Activated CD4-positive, alpha-beta T cell treated with anti-CD3 and anti-CD28 coated beads for 36 hours (primary cell): ENCODE data around the gene ITIH3. TPM values are rescaled to one million over a fixed set of nuclear protein-coding genes. Genes with fewer than 3 reads are reported as not detected.

Experiments used
- ATAC-seq: fragments of 200-7000 bp; cut with Tn5 transposase; one replicate; pipeline ENCODE4 v1.10.0; 2021; ENCODE audit warnings: mild to moderate bottlenecking, moderate library complexity
- CTCF ChIA-PET: fragments of 350-600 bp; sonication (Branson Sonifier 250); formaldehyde crosslinking; loops from one replicate; lab custom pipeline; 2021; ENCODE audit warnings: antibody characterized with exemption; lab: Charles Lee
- POLR2A ChIA-PET: fragments of 350-600 bp; sonication (Branson Sonifier 250); formaldehyde crosslinking; loops from one replicate; lab custom pipeline; 2021; ENCODE audit warnings: antibody characterized with exemption, inconsistent platforms; lab: Charles Lee
- DNase-seq: peaks from one replicate; pipeline ENCODE4 v3.0.0-alpha.2; 2020
- H3K27ac Mint-ChIP-seq: one replicate; pipeline ENCODE4 v1.8.0; 2021; ENCODE audit warnings: mixed read lengths
- H3K27me3 Mint-ChIP-seq: one replicate; pipeline ENCODE4 v1.8.0; 2021; ENCODE audit warnings: mixed read lengths
- H3K36me3 Mint-ChIP-seq: one replicate; pipeline ENCODE4 v1.8.0; 2021; ENCODE audit warnings: low read depth, mixed read lengths
- H3K4me1 Mint-ChIP-seq: one replicate; pipeline ENCODE4 v1.8.0; 2021; ENCODE audit warnings: mixed read lengths
- H3K4me3 Mint-ChIP-seq: one replicate; pipeline ENCODE4 v1.8.0; 2021; ENCODE audit warnings: mild to moderate bottlenecking, moderate library complexity, mixed read lengths
- H3K9me3 Mint-ChIP-seq: one replicate; pipeline ENCODE4 v1.8.0; 2021; ENCODE audit warnings: low read depth, mixed read lengths
- intact Hi-C, 2 experiments: fragments of 100-400 bp; cut with DNase I in 1 of 2; cut with micrococcal nuclease in 1 of 2; formaldehyde crosslinking; loops; one replicate each; pipeline versions ENCODE4 v1.14.2 to v1.15.1; 2022 to 2024; cut with DNase I, micrococcal nuclease
- total RNA-seq, 2 experiments: library from RNA; stranded (reverse); gene quantifications; one replicate each; pipeline ENCODE4 v1.2.3, GENCODE V29; 2021

Gene ITIH3
- total RNA-seq, 2 experiments from 2014 or later, result not detected

DNA sequence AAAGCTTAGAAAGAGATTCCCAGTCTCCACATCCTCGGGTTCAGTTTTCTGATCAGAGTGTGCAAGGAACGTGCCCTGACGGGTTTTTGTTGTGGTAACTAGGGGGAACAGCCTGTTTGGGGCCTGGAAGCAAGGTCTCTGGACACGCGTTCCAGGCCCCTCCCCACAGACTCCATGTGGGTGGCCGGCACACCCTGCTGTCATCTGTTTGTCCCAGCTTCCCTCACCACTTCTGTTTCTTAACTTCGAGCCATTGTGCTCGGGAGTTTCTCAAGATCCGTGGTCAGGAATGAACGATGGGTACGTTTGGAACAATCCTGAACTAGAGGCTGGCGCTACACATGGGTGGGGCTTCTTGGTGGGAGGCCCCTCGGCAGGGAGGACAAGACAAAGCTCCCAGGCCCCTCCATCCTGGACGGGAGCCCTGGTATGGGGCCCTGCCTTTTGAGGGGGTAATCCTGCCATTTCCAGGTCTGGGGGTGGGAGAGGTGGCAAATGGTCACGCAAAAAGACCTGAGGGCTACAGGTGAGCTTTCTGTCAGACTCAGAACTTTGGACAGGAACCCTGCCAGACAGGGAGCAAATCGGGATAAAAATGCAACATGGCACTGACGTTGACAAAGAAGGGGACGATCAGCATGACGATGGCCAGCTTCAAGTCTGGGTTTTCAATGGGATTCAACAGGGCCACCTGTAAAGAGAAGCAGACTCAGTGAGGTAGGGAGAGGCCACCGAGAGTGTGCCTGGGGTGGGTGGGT, 48.7 kb downstream of the ITIH3 start:
- intact Hi-C loops, result no loop called here
- H3K27me3 Mint-ChIP-seq, result no peaks in the 10 kb centered on the region
- CTCF ChIA-PET, result interaction anchor here (0.6 to 2.2 kb wide), 6 partner anchors 9 to 376 kb away, joined by 3 to 7 read pairs (median 5); no protein-coding TSS in a partner anchor
- no peak for DNase-seq
- no peak overlapping the region for H3K4me3 Mint-ChIP-seq
- H3K9me3 Mint-ChIP-seq, result no peaks in the 10 kb centered on the region
- no peak for ATAC-seq
- H3K27ac Mint-ChIP-seq, result no peak overlapping the region
- H3K36me3 Mint-ChIP-seq, result peaks cover 2% of the 10 kb centered on the region
- H3K4me1 Mint-ChIP-seq, result peaks cover 22% of the 10 kb centered on the region
- POLR2A ChIA-PET, result interaction anchor here (0.6 kb wide), 1 partner anchor 71 kb away, joined by 3 read pairs; no protein-coding TSS in a partner anchor

DNA sequence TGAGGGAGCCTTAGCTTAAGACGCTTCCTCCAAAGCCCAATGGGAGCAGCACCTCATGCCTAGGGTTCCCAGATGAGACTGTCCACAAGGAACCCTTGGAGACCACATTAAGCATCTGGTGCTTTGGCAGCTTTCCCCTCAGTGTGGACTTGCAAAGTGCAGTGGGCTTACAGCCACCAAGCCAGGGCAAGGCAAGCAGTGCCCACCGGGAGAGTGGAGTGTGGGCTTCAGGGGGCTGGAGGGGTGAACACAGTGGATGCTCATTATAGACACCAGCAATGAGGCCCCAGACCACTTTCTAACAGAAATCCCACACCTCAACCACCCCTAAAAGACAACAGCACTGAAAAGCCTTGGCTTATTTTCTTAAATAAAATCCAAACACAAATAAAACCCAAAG, 49.3 kb downstream of the ITIH3 start:
- intact Hi-C loops, result loop anchor here in 1 of 2 experiments (2.0 kb wide), 1 partner anchor 53 kb away; the partner anchor contains the start of gene STIMATE
- Mint-ChIP-seq H3K9me3 (no peaks in the 10 kb centered on the region), H3K36me3 (peaks cover 4% of the 10 kb centered on the region), H3K27me3 (no peaks in the 10 kb centered on the region), H3K27ac (no peak overlapping the region), H3K4me3 (no peak overlapping the region), H3K4me1 (peaks cover 16% of the 10 kb centered on the region)
- ChIA-PET POLR2A (interaction anchor here (0.6 kb wide), 1 partner anchor 71 kb away, joined by 3 read pairs; no protein-coding TSS in a partner anchor), CTCF (interaction anchor here (0.6 to 2.2 kb wide), 6 partner anchors 9 to 94 kb away, joined by 3 to 7 read pairs (median 5); no protein-coding TSS in a partner anchor)
- DNase-seq (no peak), ATAC-seq (no peak)

DNA sequence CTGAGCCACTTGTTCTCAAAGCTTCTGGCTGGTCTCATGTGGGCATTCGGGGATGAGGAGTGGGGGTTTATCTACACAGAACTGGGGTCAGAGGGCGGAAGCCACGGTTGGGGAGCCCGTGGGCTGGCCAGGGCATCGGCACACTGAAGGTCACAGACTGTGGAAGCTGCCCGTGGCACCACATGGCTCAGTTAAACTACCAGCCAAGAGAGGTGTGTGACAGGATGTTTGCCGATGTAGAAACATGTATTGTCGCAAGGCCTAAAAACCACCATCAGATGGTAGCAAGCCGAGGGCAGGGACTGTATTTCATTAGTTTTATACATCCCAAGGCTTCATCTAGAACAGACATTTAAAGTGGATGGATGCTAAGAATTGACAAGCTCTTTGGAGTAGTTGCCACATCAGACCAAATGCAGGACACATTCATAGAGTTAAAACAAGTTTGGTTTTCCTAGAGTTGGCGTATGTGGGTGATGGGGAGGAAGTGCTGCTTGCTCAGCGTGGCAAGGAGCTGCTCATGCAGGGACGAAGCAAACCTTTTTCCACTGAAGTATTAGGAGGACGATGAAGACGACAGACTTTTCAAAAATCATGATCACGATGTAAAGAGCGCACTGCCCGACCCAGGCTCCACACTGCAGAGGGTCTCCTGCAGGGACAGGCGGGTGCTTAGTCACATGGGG, 49.8 kb downstream of the ITIH3 start:
- DNase-seq (no peak), ATAC-seq (no peak)
- Mint-ChIP-seq H3K27ac (no peak overlapping the region), H3K4me3 (no peak overlapping the region), H3K27me3 (no peaks in the 10 kb centered on the region), H3K36me3 (peaks cover 5% of the 10 kb centered on the region), H3K9me3 (no peaks in the 10 kb centered on the region), H3K4me1 (peaks cover 13% of the 10 kb centered on the region)
- POLR2A ChIA-PET, result no interaction called here
- CTCF ChIA-PET, result interaction anchor here (0.6 to 2.2 kb wide), 10 partner anchors 8 to 227 kb away, joined by 3 to 9 read pairs (median 4); no protein-coding TSS in a partner anchor
- intact Hi-C loops, result loop anchor here in 1 of 2 experiments (2.0 kb wide), 1 partner anchor 52 kb away; the partner anchor contains the start of gene STIMATE

DNA sequence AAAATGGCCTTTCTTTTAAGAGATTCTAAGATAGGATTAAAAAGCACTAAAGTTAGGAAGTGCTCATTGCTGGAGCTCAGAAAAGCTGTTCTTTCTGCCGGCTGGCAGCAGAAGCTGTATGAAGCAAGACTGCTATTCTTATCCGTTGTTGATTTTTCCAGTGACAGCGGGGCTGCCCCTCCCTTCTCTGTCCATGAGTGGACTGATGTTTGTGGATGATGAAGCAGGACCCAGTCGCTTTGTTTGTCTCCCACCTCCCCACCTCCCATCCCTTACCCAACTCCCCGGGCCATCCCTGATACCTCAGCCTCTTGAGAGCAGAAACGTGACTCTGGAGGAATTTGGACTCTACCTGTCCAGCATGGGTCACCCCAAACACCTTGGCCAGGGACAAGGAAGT, 50.6 kb downstream of the ITIH3 start:
- intact Hi-C loops, result loop anchor here in 1 of 2 experiments (2.0 kb wide), 1 partner anchor 52 kb away; the partner anchor contains the start of gene STIMATE
- ATAC-seq (no peak), DNase-seq (no peak)
- ChIA-PET CTCF (interaction anchor here (0.7 to 2.2 kb wide), 8 partner anchors 8 to 226 kb away, joined by 3 to 9 read pairs (median 5); no protein-coding TSS in a partner anchor), POLR2A (no interaction called here)
- H3K9me3 Mint-ChIP-seq, result no peaks in the 10 kb centered on the region
- peaks cover 3% of the 10 kb centered on the region for H3K36me3 Mint-ChIP-seq
- H3K4me1 Mint-ChIP-seq, result peaks cover 7% of the 10 kb centered on the region
- no peak overlapping the region for H3K27ac Mint-ChIP-seq
- H3K27me3 Mint-ChIP-seq, result no peaks in the 10 kb centered on the region
- H3K4me3 Mint-ChIP-seq, result no peak overlapping the region

DNA sequence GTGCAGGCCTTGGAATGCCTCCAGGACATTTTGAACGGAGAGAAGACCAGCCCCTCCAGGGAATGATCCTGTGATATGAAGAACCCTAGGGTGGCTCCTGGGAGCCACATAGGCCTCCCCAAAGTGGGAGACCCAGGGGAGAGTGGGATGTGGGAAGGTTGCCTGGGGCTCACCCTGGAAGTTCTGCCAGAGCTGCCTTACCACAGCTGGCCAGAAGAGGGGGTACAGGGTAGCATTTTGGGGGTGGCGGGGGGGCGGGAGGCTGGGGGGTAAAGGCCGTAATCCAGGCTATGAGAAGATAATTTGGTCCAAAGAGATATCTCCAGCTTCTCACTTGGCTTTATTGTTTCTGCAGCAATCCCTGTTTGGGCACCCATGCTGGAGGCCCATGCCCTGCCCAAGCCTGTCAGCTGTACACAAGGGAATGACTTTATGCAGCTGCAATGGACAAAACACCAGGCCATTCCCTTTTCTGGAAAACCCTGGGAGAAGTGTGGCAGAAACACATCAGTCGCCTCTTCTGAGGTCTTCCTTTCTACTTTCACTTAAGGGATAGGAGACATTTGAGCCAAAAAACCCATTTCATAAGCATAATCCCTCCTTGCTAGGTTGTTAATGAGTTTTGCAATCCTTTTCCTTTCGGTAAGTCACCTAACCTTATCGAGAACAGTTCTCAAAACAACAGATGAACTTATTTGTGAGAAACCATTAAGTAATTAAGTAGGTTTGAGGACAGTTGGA, 51.3 kb downstream of the ITIH3 start:
- peak; percentile 50 for DNase-seq
- H3K9me3 Mint-ChIP-seq, result no peaks in the 10 kb centered on the region
- peaks cover 7% of the 10 kb centered on the region for H3K4me1 Mint-ChIP-seq
- no peak for ATAC-seq
- ChIA-PET CTCF (interaction anchor here (1.4 to 3.5 kb wide), 7 partner anchors 9 to 226 kb away, joined by 3 to 10 read pairs (median 6); no protein-coding TSS in a partner anchor), POLR2A (no interaction called here)
- peaks cover 2% of the 10 kb centered on the region for H3K36me3 Mint-ChIP-seq
- no peak overlapping the region for H3K27ac Mint-ChIP-seq
- H3K27me3 Mint-ChIP-seq, result no peaks in the 10 kb centered on the region
- H3K4me3 Mint-ChIP-seq, result no peak overlapping the region
- intact Hi-C loops, result loop anchor here in 1 of 2 experiments (2.0 kb wide), 1 partner anchor 51 kb away; the partner anchor contains the start of gene STIMATE

DNA sequence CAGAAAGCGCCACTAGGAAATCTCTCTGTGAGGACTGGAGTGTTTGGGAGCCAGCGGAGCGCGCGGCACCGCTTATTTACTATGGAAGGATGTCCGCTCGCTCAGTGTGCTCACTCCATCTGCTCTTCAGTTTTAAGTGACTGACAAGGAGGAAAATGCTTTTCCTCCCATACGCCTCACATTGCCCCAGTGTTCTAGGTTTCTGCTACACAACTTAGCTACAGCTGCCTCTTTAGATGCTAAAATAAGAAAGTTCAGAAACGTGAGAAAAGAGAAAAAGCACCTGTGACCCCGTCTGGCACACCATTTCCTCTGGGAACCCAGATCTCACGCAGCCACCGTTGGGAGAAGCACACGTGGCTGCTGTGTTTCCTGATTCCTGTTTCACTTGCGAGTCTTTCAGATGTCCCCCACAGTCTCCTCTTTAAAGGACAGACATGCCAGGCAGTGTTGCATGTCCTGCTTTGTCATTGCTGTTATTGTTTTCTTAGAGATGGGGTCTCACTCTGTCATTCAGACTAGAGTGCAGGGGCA, 51.9 kb downstream of the ITIH3 start:
- Mint-ChIP-seq H3K4me3 (no peak overlapping the region), H3K4me1 (peaks cover 7% of the 10 kb centered on the region), H3K27ac (no peak overlapping the region), H3K27me3 (no peaks in the 10 kb centered on the region), H3K36me3 (peaks cover 2% of the 10 kb centered on the region), H3K9me3 (no peaks in the 10 kb centered on the region)
- CTCF ChIA-PET, result interaction anchor here (1.4 to 3.5 kb wide), 4 partner anchors 9 to 225 kb away, joined by 3 to 10 read pairs (median 6); no protein-coding TSS in a partner anchor
- intact Hi-C loops, result no loop called here
- DNase-seq (no peak), ATAC-seq (no peak)
- POLR2A ChIA-PET, result no interaction called here

DNA sequence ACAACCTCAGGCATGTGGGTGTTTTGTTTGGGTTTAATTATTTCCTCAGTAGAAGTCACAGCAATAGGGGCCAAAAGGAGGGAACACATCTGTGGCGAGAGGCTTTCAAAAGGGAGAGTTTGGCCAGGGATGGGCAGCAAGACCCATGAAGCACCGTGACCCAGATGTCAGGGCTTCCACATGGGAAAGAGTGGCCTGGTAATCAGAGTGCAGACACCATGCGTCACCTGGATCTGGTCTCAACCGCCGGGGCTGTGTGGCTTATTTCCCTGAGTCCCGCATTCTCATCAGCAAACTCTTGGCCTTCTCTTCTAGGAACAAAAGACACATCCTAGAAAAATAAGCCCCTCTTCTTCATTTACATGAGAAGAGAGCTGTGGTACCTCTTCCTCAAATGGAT, 52.6 kb downstream of the ITIH3 start:
- no peak overlapping the region for H3K4me3 Mint-ChIP-seq
- ATAC-seq (no peak), DNase-seq (no peak)
- POLR2A ChIA-PET, result no interaction called here
- H3K27me3 Mint-ChIP-seq, result no peaks in the 10 kb centered on the region
- peaks cover 7% of the 10 kb centered on the region for H3K4me1 Mint-ChIP-seq
- CTCF ChIA-PET, result interaction anchor here (0.6 to 3.5 kb wide), 3 partner anchors 10 to 117 kb away, joined by 3 to 10 read pairs (median 3); no protein-coding TSS in a partner anchor
- no peaks in the 10 kb centered on the region for H3K9me3 Mint-ChIP-seq
- intact Hi-C loops, result no loop called here
- H3K27ac Mint-ChIP-seq, result no peak overlapping the region
- peaks cover 7% of the 10 kb centered on the region for H3K36me3 Mint-ChIP-seq

DNA sequence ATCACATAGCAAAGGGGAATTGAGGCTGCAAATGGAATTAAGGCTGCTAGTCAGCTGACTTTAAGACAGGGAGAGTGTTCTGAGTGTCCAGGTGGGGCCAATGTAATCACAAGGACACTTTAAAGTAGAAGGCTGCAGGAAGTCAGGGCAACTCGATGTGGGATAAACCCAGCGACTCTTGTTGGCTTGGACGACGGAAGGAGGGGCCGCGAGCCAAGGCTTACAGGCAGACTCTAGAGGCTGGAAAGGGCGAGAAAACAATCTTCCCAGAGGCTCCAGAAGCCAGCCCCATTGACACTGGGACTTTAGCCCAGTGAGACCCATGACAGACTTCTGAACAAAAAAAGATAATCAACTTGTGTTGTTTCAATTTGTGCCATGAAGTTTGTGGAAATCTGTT, 53.1 kb downstream of the ITIH3 start:
- POLR2A ChIA-PET, result no interaction called here
- intact Hi-C loops, result no loop called here
- Mint-ChIP-seq H3K4me3 (no peak overlapping the region), H3K4me1 (peaks cover 7% of the 10 kb centered on the region), H3K36me3 (peaks cover 7% of the 10 kb centered on the region), H3K27ac (no peak overlapping the region), H3K9me3 (no peaks in the 10 kb centered on the region), H3K27me3 (no peaks in the 10 kb centered on the region)
- ATAC-seq (no peak), DNase-seq (no peak)
- CTCF ChIA-PET, result interaction anchor here (0.6 to 3.5 kb wide), 5 partner anchors 8 to 263 kb away, joined by 3 to 10 read pairs (median 4); no protein-coding TSS in a partner anchor

DNA sequence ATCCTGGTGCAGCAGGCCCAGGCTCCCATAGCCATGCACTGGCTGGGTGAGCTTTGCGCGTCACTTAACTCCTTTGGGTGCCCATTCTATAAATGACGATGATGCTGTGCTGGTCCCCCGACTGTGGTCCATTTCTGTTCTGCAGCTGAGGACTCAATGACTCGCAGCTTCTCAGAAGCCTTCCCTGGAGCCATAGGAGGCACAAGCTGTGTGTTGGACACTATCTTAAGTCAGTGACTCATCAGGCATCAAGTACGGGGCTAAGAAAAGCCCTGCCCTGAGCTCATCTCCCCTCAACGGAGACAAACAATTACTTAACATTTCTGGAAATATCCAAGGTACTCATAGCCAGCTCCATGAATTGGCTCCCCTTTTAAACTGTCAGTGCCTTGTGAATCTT, 54.0 kb downstream of the ITIH3 start:
- Mint-ChIP-seq H3K27me3 (no peaks in the 10 kb centered on the region), H3K27ac (no peak overlapping the region), H3K36me3 (peaks cover 7% of the 10 kb centered on the region), H3K4me3 (no peak overlapping the region), H3K9me3 (no peaks in the 10 kb centered on the region), H3K4me1 (peaks cover 7% of the 10 kb centered on the region)
- intact Hi-C loops, result no loop called here
- ChIA-PET CTCF (interaction anchor here (0.5 to 3.5 kb wide), 8 partner anchors 9 to 439 kb away, joined by 3 to 10 read pairs (median 4); no protein-coding TSS in a partner anchor), POLR2A (no interaction called here)
- DNase-seq, result no peak
- ATAC-seq, result no peak

DNA sequence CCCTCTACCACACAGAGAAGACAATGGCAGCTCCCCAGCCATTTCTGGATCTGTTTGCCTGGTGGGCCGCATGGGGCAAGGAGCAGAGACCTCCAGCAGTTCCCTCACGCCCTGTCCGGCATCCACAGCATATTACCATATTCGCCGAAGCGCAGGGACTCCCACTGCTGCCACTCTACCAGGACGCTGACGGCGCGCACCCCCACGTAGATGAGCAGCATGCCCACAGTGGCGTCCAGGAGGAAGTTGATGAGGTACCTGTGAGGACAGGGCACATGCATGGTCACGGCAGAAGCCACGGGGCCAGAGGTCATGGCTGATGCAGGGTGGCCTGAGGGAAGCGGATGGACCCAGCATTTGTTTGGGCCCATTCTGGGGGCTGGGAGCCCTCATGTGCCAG, 55.1 kb downstream of the ITIH3 start:
- DNase-seq (no peak), ATAC-seq (no peak)
- Mint-ChIP-seq H3K9me3 (no peaks in the 10 kb centered on the region), H3K4me3 (no peak overlapping the region), H3K27ac (no peak overlapping the region), H3K27me3 (no peaks in the 10 kb centered on the region), H3K36me3 (peaks cover 7% of the 10 kb centered on the region), H3K4me1 (peaks cover 2% of the 10 kb centered on the region)
- intact Hi-C loops, result loop anchor here (2.0 to 10.0 kb wide), 4 partner anchors 43 to 347 kb away; no protein-coding TSS in a partner anchor
- ChIA-PET CTCF (interaction anchor here (1.0 to 3.5 kb wide), 2 partner anchors 12 to 84 kb away, joined by 3 to 10 read pairs; no protein-coding TSS in a partner anchor), POLR2A (no interaction called here)
